ENCODE data around the gene PLCD4. TPM values are rescaled to one million over a fixed set of nuclear protein-coding genes. Genes with fewer than 3 reads are reported as not detected.

Gene PLCD4
- total RNA-seq, 3 donors from 2014 or later, result 1.2 to 41.2 (median 2.2) TPM

GRCh38 chr2:218576854-218577253, 30.8 kb upstream of the PLCD4 start:
- H3K4me3 ChIP-seq, result no peak overlapping the region
- ATAC-seq, result no peak
- no peaks in the 10 kb centered on the region for H3K4me1 ChIP-seq (ENCODE audit: low read depth)
- TF ChIP-seq CTCF (IDR thresholded peaks at IDR 0.05), result no peak
- H3K36me3 ChIP-seq (ENCODE audit: low read depth), result no peaks in the 10 kb centered on the region
- DNase-seq, result no peak
- no peaks in the 10 kb centered on the region for H3K9me3 ChIP-seq
- intact Hi-C loops (cut with DNase I, micrococcal nuclease), result no loop called here

- Histone ChIP-seq H3K9me3 (no peaks in the 10 kb centered on the region), H3K36me3 (ENCODE audit: low read depth) (no peaks in the 10 kb centered on the region), H3K4me3 (no peak overlapping the region), H3K4me1 (ENCODE audit: low read depth) (no peaks in the 10 kb centered on the region)
- intact Hi-C loops (cut with DNase I, micrococcal nuclease), result no loop called here
- TF ChIP-seq CTCF (IDR thresholded peaks at IDR 0.05), result no peak
- DNase-seq (no peak), ATAC-seq (no peak)
Measured at GRCh38 chr2:218577482-218578220, 30.0 kb upstream of the PLCD4 start.

- ATAC-seq (no peak), DNase-seq (no peak)
- intact Hi-C loops (cut with DNase I, micrococcal nuclease), result no loop called here
- H3K36me3 ChIP-seq (ENCODE audit: low read depth), result no peaks in the 10 kb centered on the region
- TF ChIP-seq CTCF (IDR thresholded peaks at IDR 0.05), result no peak
- no peak overlapping the region for H3K4me3 ChIP-seq
- no peaks in the 10 kb centered on the region for H3K9me3 ChIP-seq
- no peaks in the 10 kb centered on the region for H3K4me1 ChIP-seq (ENCODE audit: low read depth)
Measured at GRCh38 chr2:218578272-218578877, 29.3 kb upstream of the PLCD4 start.

- intact Hi-C loops (cut with DNase I, micrococcal nuclease), result loop anchor here in 1 of 2 donors (10.0 kb wide), 1 partner anchor 63 kb away; no protein-coding TSS in a partner anchor
- no peaks in the 10 kb centered on the region for H3K9me3 ChIP-seq
Measured at GRCh38 chr2:218582076-218582475, 25.6 kb upstream of the PLCD4 start.

More at GRCh38 chr2:218582076-218582475, 25.6 kb upstream of the PLCD4 start:
- Histone ChIP-seq H3K4me3 (no peak overlapping the region), H3K4me1 (ENCODE audit: low read depth) (no peaks in the 10 kb centered on the region), H3K36me3 (ENCODE audit: low read depth) (no peaks in the 10 kb centered on the region)
- TF ChIP-seq CTCF (IDR thresholded peaks at IDR 0.05), result no peak
- DNase-seq (no peak), ATAC-seq (no peak)

Data from mucosa of descending colon (tissue), 3 donors.